Gastroesophageal sphincter (tissue), 3 donors: Measurements from ENCODE around the gene SYT15.

ENCODE experiments used
- POLR2A ChIP-seq, 2 donors: fragments of 450-650 bp; IDR thresholded peaks; one replicate each; pipeline ENCODE4 v1.6.1; 2017; ENCODE audit warnings: antibody characterized with exemption in 2 of 2, mild to moderate bottlenecking in 2 of 2, moderate library complexity in 1 of 2
- TF ChIP-seq, protein P1 (sequence below), 4 experiments: fragments of 200-600 bp in 2 of 4; fragments of 450-650 bp in 2 of 4; sonication (generic) in 1 of 4; IDR thresholded peaks; one replicate each; pipeline ENCODE4 v1.5.1; 2017 to 2019; ENCODE audit warnings: antibody characterized with exemption in 4 of 4, mild to moderate bottlenecking in 2 of 4, moderate library complexity in 2 of 4

DNA sequence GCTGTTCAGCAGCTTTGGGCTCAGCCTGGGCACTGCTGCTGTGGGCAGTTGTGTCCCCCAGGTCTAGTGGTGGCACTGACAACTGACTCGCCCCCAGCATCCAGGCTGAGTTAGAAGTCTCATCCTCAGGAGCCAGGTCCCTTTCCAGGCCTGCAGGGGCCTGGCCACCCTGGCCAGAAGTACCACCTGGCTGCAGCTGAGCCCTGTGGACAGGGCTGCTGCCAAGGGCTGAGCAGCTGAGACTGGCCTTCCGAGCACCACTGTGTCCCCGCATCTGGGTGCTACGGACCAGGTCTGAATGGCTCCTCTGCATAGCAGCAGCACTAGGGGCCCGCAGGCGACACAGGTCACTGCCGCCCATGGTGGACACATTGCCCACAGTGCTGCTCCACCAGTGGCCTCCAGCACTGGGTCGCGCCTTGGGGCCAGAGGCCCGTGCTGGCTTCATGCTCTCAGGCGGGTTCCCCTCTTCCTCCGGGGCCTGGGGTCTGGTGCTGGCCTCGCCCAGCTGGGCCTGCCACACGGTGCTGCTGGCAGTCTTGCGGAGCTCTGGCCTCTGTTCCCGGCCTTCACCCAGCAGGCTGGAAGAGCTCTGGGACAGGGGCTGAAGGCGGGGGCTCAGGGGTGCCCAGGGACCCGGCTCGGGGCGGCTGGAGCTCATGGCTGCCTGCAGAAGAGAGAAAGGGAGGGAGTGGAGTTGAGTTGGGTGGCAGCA lies 28.7 kb upstream of the SYT15 start:
- TF ChIP-seq, protein P1, sequence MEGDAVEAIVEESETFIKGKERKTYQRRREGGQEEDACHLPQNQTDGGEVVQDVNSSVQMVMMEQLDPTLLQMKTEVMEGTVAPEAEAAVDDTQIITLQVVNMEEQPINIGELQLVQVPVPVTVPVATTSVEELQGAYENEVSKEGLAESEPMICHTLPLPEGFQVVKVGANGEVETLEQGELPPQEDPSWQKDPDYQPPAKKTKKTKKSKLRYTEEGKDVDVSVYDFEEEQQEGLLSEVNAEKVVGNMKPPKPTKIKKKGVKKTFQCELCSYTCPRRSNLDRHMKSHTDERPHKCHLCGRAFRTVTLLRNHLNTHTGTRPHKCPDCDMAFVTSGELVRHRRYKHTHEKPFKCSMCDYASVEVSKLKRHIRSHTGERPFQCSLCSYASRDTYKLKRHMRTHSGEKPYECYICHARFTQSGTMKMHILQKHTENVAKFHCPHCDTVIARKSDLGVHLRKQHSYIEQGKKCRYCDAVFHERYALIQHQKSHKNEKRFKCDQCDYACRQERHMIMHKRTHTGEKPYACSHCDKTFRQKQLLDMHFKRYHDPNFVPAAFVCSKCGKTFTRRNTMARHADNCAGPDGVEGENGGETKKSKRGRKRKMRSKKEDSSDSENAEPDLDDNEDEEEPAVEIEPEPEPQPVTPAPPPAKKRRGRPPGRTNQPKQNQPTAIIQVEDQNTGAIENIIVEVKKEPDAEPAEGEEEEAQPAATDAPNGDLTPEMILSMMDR (IDR thresholded peaks at IDR 0.05): no peak
- no peak for TF ChIP-seq POLR2A (IDR thresholded peaks at IDR 0.05)
